Measurements from ENCODE around the gene ZNF423. TPM values are rescaled to one million over a fixed set of nuclear protein-coding genes. Genes with fewer than 3 reads are reported as not detected.

Gene ZNF423
- total and polyA plus RNA-seq, 12 donors, result 1.7 to 10.6 (median 5.5) TPM

- no peak for TF ChIP-seq POLR2A (IDR thresholded peaks at IDR 0.05)
- no peak for TF ChIP-seq CTCF (IDR thresholded peaks at IDR 0.05)
- Histone ChIP-seq H3K27ac (no peak overlapping the region), H3K27me3 (no peaks in the 10 kb centered on the region), H3K4me1 (replicated peaks in 1 of 2) (no peaks in the 10 kb centered on the region), H3K36me3 (replicated peaks in 1 of 2) (no peaks in the 10 kb centered on the region), H3K9me3 (replicated peaks in 1 of 3) (no peaks in the 10 kb centered on the region), H3K4me3 (no peak overlapping the region)
- no peak for DNase-seq
- intact Hi-C loops (cut with DNase I), result no loop called here
- 87 to 94% (median 91%) methylated on average over 2 of the region's 2 CpGs for WGBS, 4 donors
These were observed 9.1 kb downstream of the ZNF423 start for GRCh38 chr16:49846800-49847199.

GRCh38 chr16:49844359-49844758 is 11.6 kb downstream of the ZNF423 start:
- no peak for DNase-seq
- H3K9me3 ChIP-seq (replicated peaks in 1 of 3), result no peaks in the 10 kb centered on the region
- 70 to 89% (median 79%) methylated on average over 6 of the region's 6 CpGs for WGBS, 4 donors
- peaks cover under 1% of the 10 kb centered on the region for H3K27me3 ChIP-seq
- intact Hi-C loops (cut with DNase I), result no loop called here
- H3K27ac ChIP-seq, result peak overlapping the region in 1 of 5 donors; percentile 22
- H3K4me1 ChIP-seq (replicated peaks in 1 of 2), result no peaks in the 10 kb centered on the region
- no peaks in the 10 kb centered on the region for H3K36me3 ChIP-seq (replicated peaks in 1 of 2)
- no peak overlapping the region for H3K4me3 ChIP-seq
- TF ChIP-seq CTCF (IDR thresholded peaks at IDR 0.05), result no peak
- TF ChIP-seq POLR2A (IDR thresholded peaks at IDR 0.05), result no peak

- TF ChIP-seq POLR2A (IDR thresholded peaks at IDR 0.05) (no peak), CTCF (IDR thresholded peaks at IDR 0.05) (no peak)
- 65 to 70% (median 66%) methylated on average over 8 of the region's 8 CpGs for WGBS, 4 donors
- Histone ChIP-seq H3K9me3 (replicated peaks in 1 of 3) (no peaks in the 10 kb centered on the region), H3K4me3 (no peak overlapping the region), H3K27ac (peak overlapping the region in 1 of 5 donors; percentile 22), H3K27me3 (peaks cover 3% of the 10 kb centered on the region), H3K36me3 (replicated peaks in 1 of 2) (no peaks in the 10 kb centered on the region), H3K4me1 (replicated peaks in 1 of 2) (no peaks in the 10 kb centered on the region)
- intact Hi-C loops (cut with DNase I), result no loop called here
- DNase-seq, result peak in 1 of 7 donors; percentile 67
These were observed 12.2 kb downstream of the ZNF423 start for GRCh38 chr16:49843758-49844157.

DNA sequence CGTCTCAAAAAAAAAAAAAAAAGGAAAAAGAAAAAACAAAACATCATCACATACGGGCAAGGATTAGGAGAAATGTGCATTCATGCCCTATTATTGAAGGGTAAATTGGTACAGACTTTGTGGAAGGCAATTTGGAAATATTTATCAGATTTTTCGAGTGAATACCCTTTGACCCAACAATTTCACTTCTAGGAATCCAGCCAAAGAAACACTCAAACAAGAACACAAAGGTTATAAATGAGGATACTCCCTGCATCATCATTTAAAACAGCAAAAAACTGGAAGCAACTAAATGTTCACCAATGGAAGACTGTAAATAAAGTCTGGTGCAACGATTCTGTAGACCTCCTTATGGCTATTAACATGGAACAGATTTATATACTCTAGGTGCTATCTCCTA is 12.9 kb downstream of the ZNF423 start:
- Histone ChIP-seq H3K27me3 (peaks cover 7% of the 10 kb centered on the region), H3K36me3 (replicated peaks in 1 of 2) (no peaks in the 10 kb centered on the region), H3K4me3 (no peak overlapping the region), H3K27ac (no peak overlapping the region), H3K9me3 (replicated peaks in 1 of 3) (no peaks in the 10 kb centered on the region), H3K4me1 (replicated peaks in 1 of 2) (peaks cover 0 to 4% of the 10 kb centered on the region in 2 donors)
- 38 to 49% (median 47%) methylated on average over 4 of the region's 4 CpGs for WGBS, 4 donors
- intact Hi-C loops (cut with DNase I), result no loop called here
- TF ChIP-seq POLR2A (IDR thresholded peaks at IDR 0.05) (no peak), CTCF (IDR thresholded peaks at IDR 0.05) (no peak)
- no peak for DNase-seq
